ENCODE measurements around the gene RHEB.

The RHEB gene

DNA sequence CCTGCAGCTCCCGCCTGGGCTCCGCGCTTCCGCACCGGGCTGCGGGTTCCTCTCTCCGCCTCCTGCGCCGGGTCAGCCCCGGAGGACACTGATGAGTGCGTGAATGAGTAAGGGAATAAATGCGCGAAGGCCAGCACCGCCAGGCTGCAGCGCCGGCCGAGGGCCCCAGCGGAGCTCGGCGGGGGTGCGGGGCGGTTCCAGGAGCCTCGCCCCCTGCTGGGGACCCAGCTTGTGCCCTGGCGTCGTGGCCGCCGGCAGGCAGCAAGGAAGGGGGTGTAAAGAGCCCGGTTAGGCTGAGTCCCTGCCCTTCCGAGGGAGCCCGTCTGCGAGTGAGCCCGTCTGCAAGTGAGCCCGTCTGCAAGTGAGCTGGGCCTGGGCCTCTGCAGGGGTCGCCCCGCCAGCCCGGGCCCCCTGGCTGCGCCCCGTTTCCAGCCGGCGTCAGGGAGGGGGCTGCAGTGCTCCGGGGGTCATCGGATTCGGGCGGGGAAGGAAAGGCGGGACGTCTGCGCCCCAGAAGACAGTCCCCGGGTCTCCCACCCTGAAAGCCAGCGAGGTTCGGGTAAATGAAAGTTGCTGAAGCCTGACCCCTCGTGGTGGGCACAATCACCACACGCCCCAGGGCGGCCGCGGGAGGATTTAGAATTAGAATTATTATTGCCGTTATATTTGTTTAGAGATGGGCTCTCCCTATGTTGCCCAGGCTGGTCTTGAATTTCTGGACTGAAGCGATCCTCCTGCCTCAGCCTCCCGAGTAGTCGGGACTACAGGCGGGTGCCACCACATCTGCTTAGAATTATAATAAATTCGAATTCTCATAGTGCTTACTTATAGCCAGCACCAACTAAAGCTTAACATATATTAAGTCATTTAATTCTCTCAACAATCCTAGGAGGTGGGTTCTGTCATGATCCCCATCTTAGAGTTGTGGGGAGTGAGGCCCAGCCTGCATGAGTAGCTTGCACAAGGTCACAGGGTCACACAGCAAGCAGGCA lies 71.1 kb downstream of the RHEB start:
- peak; percentile 88 for ATAC-seq
- TF ChIP-seq PPARA (CRISPR knock-in tag; IDR thresholded peaks at IDR 0.05; ENCODE audit: borderline replicate concordance) (no peak), PATZ1 (CRISPR knock-in tag; IDR thresholded peaks at IDR 0.05; ENCODE audit: borderline replicate concordance) (no peak), TOX (CRISPR knock-in tag; IDR thresholded peaks at IDR 0.05; ENCODE audit: borderline replicate concordance) (no peak), BACH2 (CRISPR knock-in tag; IDR thresholded peaks at IDR 0.05; ENCODE audit: borderline replicate concordance) (no peak), OSR1 (CRISPR knock-in tag; IDR thresholded peaks at IDR 0.05) (no peak)

GRCh38 chr7:151447901-151448260 lies 71.8 kb downstream of the RHEB start:
- ATAC-seq = no peak
- TF ChIP-seq CSRNP3 (CRISPR knock-in tag; IDR thresholded peaks at IDR 0.05) = no peak
- no peak for TF ChIP-seq ZNF70 (CRISPR knock-in tag; IDR thresholded peaks at IDR 0.05)
- TF ChIP-seq, protein P1, sequence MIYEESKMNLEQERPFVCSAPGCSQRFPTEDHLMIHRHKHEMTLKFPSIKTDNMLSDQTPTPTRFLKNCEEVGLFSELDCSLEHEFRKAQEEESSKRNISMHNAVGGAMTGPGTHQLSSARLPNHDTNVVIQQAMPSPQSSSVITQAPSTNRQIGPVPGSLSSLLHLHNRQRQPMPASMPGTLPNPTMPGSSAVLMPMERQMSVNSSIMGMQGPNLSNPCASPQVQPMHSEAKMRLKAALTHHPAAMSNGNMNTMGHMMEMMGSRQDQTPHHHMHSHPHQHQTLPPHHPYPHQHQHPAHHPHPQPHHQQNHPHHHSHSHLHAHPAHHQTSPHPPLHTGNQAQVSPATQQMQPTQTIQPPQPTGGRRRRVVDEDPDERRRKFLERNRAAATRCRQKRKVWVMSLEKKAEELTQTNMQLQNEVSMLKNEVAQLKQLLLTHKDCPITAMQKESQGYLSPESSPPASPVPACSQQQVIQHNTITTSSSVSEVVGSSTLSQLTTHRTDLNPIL (CRISPR knock-in tag; IDR thresholded peaks at IDR 0.05; ENCODE audit: low read depth) = no peak
- TF ChIP-seq TCF4 (CRISPR knock-in tag; IDR thresholded peaks at IDR 0.05; ENCODE audit: borderline replicate concordance) = no peak
- TF ChIP-seq SNAI2 (CRISPR knock-in tag; IDR thresholded peaks at IDR 0.05) = no peak
- no peak for TF ChIP-seq PPARA (CRISPR knock-in tag; IDR thresholded peaks at IDR 0.05; ENCODE audit: borderline replicate concordance)
- no peak for TF ChIP-seq GLIS3 (CRISPR knock-in tag; IDR thresholded peaks at IDR 0.05)

GRCh38 chr7:151447312-151447711 lies 72.4 kb downstream of the RHEB start:
- no peak for ATAC-seq

More at GRCh38 chr7:151447312-151447711, 72.4 kb downstream of the RHEB start:
- TF ChIP-seq CSDC2 (CRISPR knock-in tag; IDR thresholded peaks at IDR 0.05) (no peak), RARB (CRISPR knock-in tag; IDR thresholded peaks at IDR 0.05) (no peak), BACH2 (CRISPR knock-in tag; IDR thresholded peaks at IDR 0.05; ENCODE audit: borderline replicate concordance) (no peak), TCF4 (CRISPR knock-in tag; IDR thresholded peaks at IDR 0.05; ENCODE audit: borderline replicate concordance) (no peak), SNAI2 (CRISPR knock-in tag; IDR thresholded peaks at IDR 0.05) (no peak), GLIS3 (CRISPR knock-in tag; IDR thresholded peaks at IDR 0.05) (no peak), TOX (CRISPR knock-in tag; IDR thresholded peaks at IDR 0.05; ENCODE audit: borderline replicate concordance) (no peak), ESRRG (CRISPR knock-in tag; IDR thresholded peaks at IDR 0.05) (no peak), ZNF8 (CRISPR knock-in tag; IDR thresholded peaks at IDR 0.05) (no peak), CSRNP3 (CRISPR knock-in tag; IDR thresholded peaks at IDR 0.05) (no peak), PATZ1 (CRISPR knock-in tag; IDR thresholded peaks at IDR 0.05; ENCODE audit: borderline replicate concordance) (no peak), ZNF565 (CRISPR knock-in tag; conservative IDR thresholded peaks at IDR 0.05; ENCODE audit: low read depth) (no peak), PPARA (CRISPR knock-in tag; IDR thresholded peaks at IDR 0.05; ENCODE audit: borderline replicate concordance) (no peak), ARNTL (CRISPR knock-in tag; IDR thresholded peaks at IDR 0.05; ENCODE audit: borderline replicate concordance, low read depth) (no peak), ZFP3 (CRISPR knock-in tag; IDR thresholded peaks at IDR 0.05) (no peak), ZFP30 (CRISPR knock-in tag; IDR thresholded peaks at IDR 0.05) (no peak), ZNF70 (CRISPR knock-in tag; IDR thresholded peaks at IDR 0.05) (no peak)
- TF ChIP-seq, protein P2, sequence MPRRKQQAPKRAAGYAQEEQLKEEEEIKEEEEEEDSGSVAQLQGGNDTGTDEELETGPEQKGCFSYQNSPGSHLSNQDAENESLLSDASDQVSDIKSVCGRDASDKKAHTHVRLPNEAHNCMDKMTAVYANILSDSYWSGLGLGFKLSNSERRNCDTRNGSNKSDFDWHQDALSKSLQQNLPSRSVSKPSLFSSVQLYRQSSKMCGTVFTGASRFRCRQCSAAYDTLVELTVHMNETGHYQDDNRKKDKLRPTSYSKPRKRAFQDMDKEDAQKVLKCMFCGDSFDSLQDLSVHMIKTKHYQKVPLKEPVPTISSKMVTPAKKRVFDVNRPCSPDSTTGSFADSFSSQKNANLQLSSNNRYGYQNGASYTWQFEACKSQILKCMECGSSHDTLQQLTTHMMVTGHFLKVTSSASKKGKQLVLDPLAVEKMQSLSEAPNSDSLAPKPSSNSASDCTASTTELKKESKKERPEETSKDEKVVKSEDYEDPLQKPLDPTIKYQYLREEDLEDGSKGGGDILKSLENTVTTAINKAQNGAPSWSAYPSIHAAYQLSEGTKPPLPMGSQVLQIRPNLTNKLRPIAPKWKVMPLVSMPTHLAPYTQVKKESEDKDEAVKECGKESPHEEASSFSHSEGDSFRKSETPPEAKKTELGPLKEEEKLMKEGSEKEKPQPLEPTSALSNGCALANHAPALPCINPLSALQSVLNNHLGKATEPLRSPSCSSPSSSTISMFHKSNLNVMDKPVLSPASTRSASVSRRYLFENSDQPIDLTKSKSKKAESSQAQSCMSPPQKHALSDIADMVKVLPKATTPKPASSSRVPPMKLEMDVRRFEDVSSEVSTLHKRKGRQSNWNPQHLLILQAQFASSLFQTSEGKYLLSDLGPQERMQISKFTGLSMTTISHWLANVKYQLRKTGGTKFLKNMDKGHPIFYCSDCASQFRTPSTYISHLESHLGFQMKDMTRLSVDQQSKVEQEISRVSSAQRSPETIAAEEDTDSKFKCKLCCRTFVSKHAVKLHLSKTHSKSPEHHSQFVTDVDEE (CRISPR knock-in tag; IDR thresholded peaks at IDR 0.05) = no peak
- TF ChIP-seq, protein P1 (CRISPR knock-in tag; IDR thresholded peaks at IDR 0.05; ENCODE audit: low read depth) = no peak
